WI38 (cell line): ENCODE data around the gene CD36.

Experiments
- H3K4me3 ChIP-seq: 2 replicates; pipeline ENCODE4 v1.5.1; 2011; ENCODE audit warnings: low read depth, mild to moderate bottlenecking, control low read depth, low read length
- CTCF ChIP-seq: IDR thresholded peaks from 2 replicates; pipeline ENCODE4 v1.5.1; 2012; ENCODE audit warnings: low read depth, mild to moderate bottlenecking, control low read depth, low read length

CD36 gene

GRCh38 chr7:80611779-80612178, 26.7 kb upstream of the CD36 start:
- no peak for TF ChIP-seq CTCF
- H3K4me3 ChIP-seq = no peak overlapping the region

- H3K4me3 ChIP-seq = no peak overlapping the region
- no peak for TF ChIP-seq CTCF
Measured at GRCh38 chr7:80612880-80613279, 25.6 kb upstream of the CD36 start.

GRCh38 chr7:80613519-80613918, 24.9 kb upstream of the CD36 start:
- no peak overlapping the region for H3K4me3 ChIP-seq
- TF ChIP-seq CTCF = no peak

GRCh38 chr7:80614851-80615271, 23.6 kb upstream of the CD36 start:
- H3K4me3 ChIP-seq = no peak overlapping the region
- TF ChIP-seq CTCF = no peak

- no peak for TF ChIP-seq CTCF
- H3K4me3 ChIP-seq = no peak overlapping the region
Measured at GRCh38 chr7:80618096-80618495, 20.3 kb upstream of the CD36 start.

- no peak for TF ChIP-seq CTCF
- H3K4me3 ChIP-seq = no peak overlapping the region
Measured at GRCh38 chr7:80619741-80620140, 18.7 kb upstream of the CD36 start.

GRCh38 chr7:80622541-80622940, 15.9 kb upstream of the CD36 start:
- no peak for TF ChIP-seq CTCF
- no peak overlapping the region for H3K4me3 ChIP-seq
